ENCODE results near the gene RMND1. TPM values are rescaled to one million over a fixed set of nuclear protein-coding genes. Genes with fewer than 3 reads are reported as not detected.

RMND1 gene
- total RNA-seq, 4 donors from 2014 or later: 30.2 to 48.5 (median 43.4) TPM

DNA sequence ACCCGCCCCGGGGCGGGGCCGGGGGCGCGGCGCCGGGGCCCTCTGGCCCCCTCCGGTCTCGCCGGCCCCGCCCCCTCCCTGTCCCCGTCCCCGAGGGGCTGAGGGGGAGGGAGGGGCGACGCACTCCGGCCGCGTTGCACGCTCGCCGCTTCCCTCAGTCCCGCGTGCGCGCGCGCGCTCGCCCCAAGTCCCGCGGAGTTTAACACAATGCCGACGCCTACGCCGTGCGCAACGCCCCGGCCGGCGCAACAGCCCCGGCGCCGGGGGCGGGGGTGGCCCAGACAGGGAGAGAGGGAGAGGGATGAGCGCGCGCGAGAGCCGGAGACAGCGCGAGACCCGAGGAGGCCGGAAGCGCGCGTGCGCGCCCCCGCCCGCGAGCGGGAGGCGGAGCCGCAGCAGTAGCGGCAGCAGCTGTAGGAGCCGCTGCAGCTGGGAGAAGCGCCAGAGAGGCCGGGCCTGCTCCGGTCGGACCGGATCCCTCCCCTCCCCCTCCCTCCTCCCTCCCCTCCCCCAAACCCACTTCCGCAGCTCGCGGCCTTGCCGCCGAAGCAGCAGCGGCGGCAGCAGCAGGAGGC lies 61.6 kb downstream of the RMND1 start:
- Histone ChIP-seq H3K4me3 (replicated peaks in 1 of 3) (peak overlapping the region; percentile 40 to 84 (median 79)), H3K4me1 (peaks cover 33 to 36% of the 10 kb centered on the region in 2 donors), H3K27me3 (no peaks in the 10 kb centered on the region), H3K9me3 (no peaks in the 10 kb centered on the region), H3K36me3 (no peaks in the 10 kb centered on the region), H3K27ac (peak overlapping the region; percentile 99)
- no peak for TF ChIP-seq CTCF (IDR thresholded peaks at IDR 0.05)
- TF ChIP-seq POLR2A (IDR thresholded peaks at IDR 0.05): peak; percentile 65 to 72
- WGBS, 2 donors: 0% methylated on average over 1 to 2 of the region's 79 CpGs
- DNase-seq: peak; percentile 98 to 99
- intact Hi-C loops (cut with DNase I): no loop called here

DNA sequence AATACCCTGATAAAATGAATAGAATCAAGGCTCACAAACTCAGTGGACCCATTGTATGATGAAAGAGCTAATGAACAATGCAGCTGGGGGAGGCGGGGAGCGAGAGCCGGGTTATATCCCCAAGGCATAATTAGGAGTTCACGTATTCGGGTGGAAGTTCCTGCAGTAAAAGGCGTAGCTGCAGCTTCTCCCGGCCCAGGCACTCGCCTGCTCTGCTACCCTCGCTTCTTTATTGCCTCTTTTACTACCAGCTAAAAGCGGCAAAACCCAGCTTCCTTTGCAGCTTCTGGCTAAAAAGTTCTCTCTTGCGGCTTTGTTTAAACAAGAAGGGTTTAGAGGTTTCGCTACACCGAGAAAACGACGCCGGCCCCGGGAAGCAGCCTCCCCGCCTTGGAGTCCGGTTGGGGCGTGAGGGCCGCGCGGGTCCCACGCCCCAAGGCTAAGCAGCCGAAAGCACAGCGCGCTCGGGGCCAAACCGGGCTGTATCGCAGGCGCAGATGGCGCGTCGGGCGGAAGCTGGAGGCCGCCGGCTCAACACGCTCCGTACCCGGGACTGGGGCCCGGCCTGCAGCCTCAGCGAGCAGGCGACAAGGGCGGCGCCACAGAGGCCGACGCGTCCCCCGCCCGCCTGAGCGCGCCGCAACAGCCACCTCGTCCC lies 62.2 kb downstream of the RMND1 start:
- peak; percentile 58 for DNase-seq
- Histone ChIP-seq H3K36me3 (no peaks in the 10 kb centered on the region), H3K27me3 (no peaks in the 10 kb centered on the region), H3K4me1 (peaks cover 28 to 31% of the 10 kb centered on the region in 2 donors), H3K4me3 (replicated peaks in 1 of 3) (peak overlapping the region; percentile 74 to 81 (median 79)), H3K9me3 (no peaks in the 10 kb centered on the region), H3K27ac (peak overlapping the region; percentile 93 to 99 (median 96))
- peak; percentile 54 to 84 for TF ChIP-seq POLR2A (IDR thresholded peaks at IDR 0.05)
- no peak for TF ChIP-seq CTCF (IDR thresholded peaks at IDR 0.05)
- intact Hi-C loops (cut with DNase I): no loop called here
- WGBS, 2 donors: 0 to 1% methylated on average over 11 to 34 of the region's 54 CpGs

- H3K4me1 ChIP-seq: peaks cover 28 to 30% of the 10 kb centered on the region in 2 donors
- DNase-seq: peak in 1 of 2 donors; percentile 18
- peak overlapping the region; percentile 93 to 99 (median 96) for H3K27ac ChIP-seq
- TF ChIP-seq CTCF (IDR thresholded peaks at IDR 0.05) (no peak), POLR2A (IDR thresholded peaks at IDR 0.05) (no peak)
- intact Hi-C loops (cut with DNase I): no loop called here
- H3K36me3 ChIP-seq: no peaks in the 10 kb centered on the region
- H3K9me3 ChIP-seq: no peaks in the 10 kb centered on the region
- WGBS, 2 donors: 36 to 37% methylated on average over 12 of the region's 12 CpGs
- no peaks in the 10 kb centered on the region for H3K27me3 ChIP-seq
- H3K4me3 ChIP-seq (replicated peaks in 1 of 3): peak overlapping the region; percentile 74 to 81 (median 79)
Measured at GRCh38 chr6:151388997-151389617, 62.8 kb downstream of the RMND1 start.

DNA sequence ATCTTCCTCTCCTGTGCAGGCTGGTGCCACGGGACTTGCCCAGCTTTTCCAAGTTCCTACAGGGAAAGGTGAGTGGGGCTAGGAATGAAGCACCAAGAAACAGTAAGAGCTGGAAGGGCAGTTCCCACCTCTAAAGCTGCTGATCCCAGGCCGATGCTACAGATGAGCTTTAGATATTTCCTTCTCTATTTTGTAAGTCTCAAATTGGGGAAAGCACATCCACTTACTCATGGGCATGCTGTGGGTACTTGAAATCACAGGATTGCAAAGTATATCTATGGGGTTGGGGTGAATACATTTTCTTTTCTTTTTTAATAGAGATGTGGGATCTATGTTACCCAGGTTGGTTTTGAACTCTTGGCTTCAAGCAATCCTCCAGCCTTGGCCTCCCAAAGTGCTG lies 63.7 kb downstream of the RMND1 start:
- no peak for DNase-seq
- Histone ChIP-seq H3K36me3 (no peaks in the 10 kb centered on the region), H3K4me1 (peaks cover 21% of the 10 kb centered on the region in 2 donors), H3K27me3 (no peaks in the 10 kb centered on the region), H3K9me3 (no peaks in the 10 kb centered on the region), H3K4me3 (replicated peaks in 1 of 3) (no peak overlapping the region), H3K27ac (peak overlapping the region in 2 of 3 donors; percentile 4 to 99)
- 88 to 97% methylated on average over 2 of the region's 2 CpGs for WGBS, 2 donors
- TF ChIP-seq CTCF (IDR thresholded peaks at IDR 0.05) (no peak), POLR2A (IDR thresholded peaks at IDR 0.05) (no peak)
- intact Hi-C loops (cut with DNase I): no loop called here

All from thyroid gland (tissue), 4 donors.